GM19455 (cell line): Measurements from ENCODE around the gene CEBPA.

Experiments used
- ATAC-seq: cut with Tn5 transposase; IDR thresholded peaks from one replicate; pipeline ENCODE4 v1.9.1; 2021; ENCODE audit not compliant: unreplicated experiment

CEBPA gene

GRCh38 chr19:33252418-33252962 is 49.8 kb downstream of the CEBPA start:
- ATAC-seq, result no peak

GRCh38 chr19:33251526-33252090 is 50.7 kb downstream of the CEBPA start:
- ATAC-seq, result no peak

GRCh38 chr19:33251076-33251475 is 51.3 kb downstream of the CEBPA start:
- no peak for ATAC-seq

GRCh38 chr19:33250500-33250899 is 51.8 kb downstream of the CEBPA start:
- ATAC-seq, result no peak
